HCT116 (cell line): Measurements from ENCODE around the gene PDE1A. TPM values are rescaled to one million over a fixed set of nuclear protein-coding genes. Genes with fewer than 3 reads are reported as not detected.

ENCODE experiments used
- ATAC-seq: fragments of 200-7000 bp; cut with Tn5 transposase; 2 replicates; pipeline ENCODE4 v1.9.1; 2020; ENCODE audit warnings: mild to moderate bottlenecking, moderate library complexity
- BruUV-seq: library from RNA; stranded (reverse); fragments of 400-500 nt; replicated peaks from 2 replicates; lab custom pipeline; 2021; lab: Mats Ljungman, UMichigan
- CTCF ChIA-PET: fragments of 300-600 bp; sonication (Branson Sonifier 250); formaldehyde crosslinking; loops from one replicate; lab custom pipeline; 2021; ENCODE audit warnings: antibody characterized with exemption; lab: Charles Lee
- POLR2A ChIA-PET: fragments of 300-600, 350-600 bp; sonication (Branson Sonifier 250); formaldehyde crosslinking; loops from one replicate; lab custom pipeline; 2021; ENCODE audit warnings: antibody characterized with exemption; lab: Charles Lee
- RAD21 ChIA-PET, 2 experiments: fragments of 300-600 bp; sonication (Branson Sonifier 250); formaldehyde crosslinking; loops; one replicate each; lab custom pipeline; 2023; ENCODE audit warnings: low total read pairs in 2 of 2; ENCODE audit not compliant: uncharacterized antibody in 2 of 2, unreplicated experiment in 2 of 2, low non-redundant PET in 1 of 2; lab: Charles Lee
- DNase-seq: peaks from one replicate; pipeline ENCODE4 v3.0.0-alpha.2; 2010; ENCODE audit warnings: low read depth, low spot score
- H2AFZ ChIP-seq: fragments of 200-600 bp; shearing (Covaris generic), sonication (generic); 2 replicates; pipeline ENCODE4 v1.6.1; 2017; ENCODE audit warnings: low read depth, mixed run types, mixed read lengths, antibody characterized with exemption, low read length; ENCODE audit not compliant: poor library complexity, severe bottlenecking
- H3K27ac ChIP-seq: 2 replicates; pipeline ENCODE4 v1.5.1; 2012; ENCODE audit warnings: low read depth, low read length
- H3K27me3 ChIP-seq: fragments of 200-600 bp; sonication (generic); 2 replicates; pipeline ENCODE4 v1.6.1; 2016; ENCODE audit warnings: mixed run types, low read length, mixed read lengths; ENCODE audit not compliant: insufficient read depth
- H3K36me3 ChIP-seq, 2 experiments: fragments of 200-500 bp in 1 of 2; fragments of 200-600 bp in 1 of 2; sonication (Bioruptor generic) in 1 of 2; sonication (generic) in 1 of 2; 2 replicates each; pipeline versions ENCODE4 v1.5.1 to v1.6.1; 2014 to 2016; ENCODE audit warnings: low read length in 2 of 2, inconsistent platforms in 1 of 2, mixed read lengths in 1 of 2, mixed run types in 1 of 2; ENCODE audit not compliant: insufficient read depth in 2 of 2, control insufficient read depth in 1 of 2
- H3K4me1 ChIP-seq, 2 experiments: fragments of 200-600 bp in 1 of 2; sonication (generic) in 1 of 2; 2 replicates each; pipeline versions ENCODE4 v1.5.1 to v1.6.1; 2012 to 2017; ENCODE audit warnings: low read length in 2 of 2, inconsistent platforms in 1 of 2, mild to moderate bottlenecking in 1 of 2, mixed read lengths in 1 of 2, mixed run types in 1 of 2, moderate library complexity in 1 of 2; ENCODE audit not compliant: insufficient read depth in 2 of 2, control insufficient read depth in 1 of 2
- H3K4me2 ChIP-seq: fragments of 200-600 bp; sonication (generic); 2 replicates; pipeline ENCODE4 v1.6.1; 2017; ENCODE audit warnings: mixed run types, low read length, mixed read lengths
- H3K4me3 ChIP-seq, 2 experiments: fragments of 200-600 bp in 1 of 2; sonication (generic) in 1 of 2; replicated peaks in 1 of 2; 2 replicates each; pipeline ENCODE4 v1.5.1; 2011 to 2016; ENCODE audit warnings: low read length in 2 of 2, control low read depth in 1 of 2, low read depth in 1 of 2, mild to moderate bottlenecking in 1 of 2, mixed read lengths in 1 of 2, mixed run types in 1 of 2
- H3K79me2 ChIP-seq: fragments of 200-600 bp; sonication (generic); 2 replicates; pipeline ENCODE4 v1.6.1; 2017; ENCODE audit warnings: mild to moderate bottlenecking, mixed run types, low read length, moderate library complexity, mixed read lengths; ENCODE audit not compliant: insufficient read depth
- H3K9ac ChIP-seq: fragments of 200-600 bp; sonication (generic); 2 replicates; pipeline ENCODE4 v1.6.1; 2016; ENCODE audit warnings: low read length, mixed read lengths
- H3K9me2 ChIP-seq: fragments of 200-600 bp; sonication (generic), shearing (Covaris generic); 2 replicates; pipeline ENCODE4 v1.6.1; 2017; ENCODE audit warnings: mixed run types, mild to moderate bottlenecking, moderate library complexity; ENCODE audit not compliant: insufficient read depth
- H3K9me3 ChIP-seq, 2 experiments: fragments of 200-500 bp in 1 of 2; fragments of 200-600 bp in 1 of 2; sonication (Bioruptor generic) in 1 of 2; sonication (generic) in 1 of 2; 2 replicates each; pipeline ENCODE4 v1.6.1; 2014 to 2017; ENCODE audit warnings: low read length in 2 of 2, mixed read lengths in 2 of 2, inconsistent platforms in 1 of 2, low read depth in 1 of 2, mild to moderate bottlenecking in 1 of 2, mixed run types in 1 of 2, moderate library complexity in 1 of 2; ENCODE audit not compliant: control insufficient read depth in 1 of 2, insufficient read depth in 1 of 2
- H4K20me1 ChIP-seq: fragments of 200-600 bp; sonication (generic), shearing (Covaris generic); 2 replicates; pipeline ENCODE4 v1.6.1; 2017; ENCODE audit warnings: mixed run types, mild to moderate bottlenecking, moderate library complexity; ENCODE audit not compliant: insufficient read depth
- POLR2AphosphoS5 ChIP-seq: IDR thresholded peaks from 2 replicates; pipeline ENCODE4 v1.6.1; 2011; ENCODE audit warnings: mild to moderate bottlenecking, low read depth, low read length, moderate library complexity
- ZFX ChIP-seq: fragments of 450-650 bp; IDR thresholded peaks from 2 replicates; pipeline ENCODE4 v1.6.1; 2017
- intact Hi-C: fragments of 100-400 bp; cut with micrococcal nuclease; formaldehyde crosslinking; loops from 2 replicates; pipeline ENCODE4 v1.10.0; 2022
- total RNA-seq: library from RNA; stranded (reverse); gene quantifications from one replicate; pipeline ENCODE4 v1.2.1, GENCODE V29; 2021; ENCODE audit not compliant: unreplicated experiment
- TF ChIP-seq, protein P1 (sequence below), 3 experiments: fragments of 200-600 bp in 1 of 3; sonication (generic) in 1 of 3; IDR thresholded peaks in 2 of 3; conservative IDR thresholded peaks in 1 of 3; 2 replicates each; pipeline ENCODE4 v1.5.1; 2012 to 2017; ENCODE audit warnings: low read depth in 2 of 3, low read length in 2 of 3, antibody characterized with exemption in 1 of 3, borderline replicate concordance in 1 of 3, control low read depth in 1 of 3, mild to moderate bottlenecking in 1 of 3, mixed read lengths in 1 of 3, mixed run types in 1 of 3, moderate library complexity in 1 of 3; ENCODE audit not compliant: insufficient read depth in 1 of 3

The PDE1A gene
- total RNA-seq, 1 experiment from 2014 or later, result 0.12 TPM

DNA sequence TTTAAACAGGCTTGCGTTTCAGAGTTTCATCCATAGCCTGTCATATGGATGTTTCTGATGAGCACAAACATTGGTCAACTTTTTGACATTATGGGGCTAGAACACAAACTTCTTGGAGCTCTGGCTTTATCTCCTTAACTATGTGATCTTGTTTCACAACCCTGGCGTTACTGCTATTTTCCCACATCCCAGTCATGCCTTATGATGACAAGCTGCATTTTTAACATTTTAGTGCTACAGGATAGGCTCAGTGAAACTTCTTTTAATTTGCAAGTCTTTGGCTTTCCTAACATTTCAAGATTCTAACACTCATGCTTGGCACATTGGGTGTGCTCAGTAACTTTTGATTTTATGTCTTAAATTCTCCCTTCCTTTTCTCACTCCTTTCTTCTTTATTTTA is 21.0 kb upstream of the PDE1A start (continued):
- TF ChIP-seq, protein P1, sequence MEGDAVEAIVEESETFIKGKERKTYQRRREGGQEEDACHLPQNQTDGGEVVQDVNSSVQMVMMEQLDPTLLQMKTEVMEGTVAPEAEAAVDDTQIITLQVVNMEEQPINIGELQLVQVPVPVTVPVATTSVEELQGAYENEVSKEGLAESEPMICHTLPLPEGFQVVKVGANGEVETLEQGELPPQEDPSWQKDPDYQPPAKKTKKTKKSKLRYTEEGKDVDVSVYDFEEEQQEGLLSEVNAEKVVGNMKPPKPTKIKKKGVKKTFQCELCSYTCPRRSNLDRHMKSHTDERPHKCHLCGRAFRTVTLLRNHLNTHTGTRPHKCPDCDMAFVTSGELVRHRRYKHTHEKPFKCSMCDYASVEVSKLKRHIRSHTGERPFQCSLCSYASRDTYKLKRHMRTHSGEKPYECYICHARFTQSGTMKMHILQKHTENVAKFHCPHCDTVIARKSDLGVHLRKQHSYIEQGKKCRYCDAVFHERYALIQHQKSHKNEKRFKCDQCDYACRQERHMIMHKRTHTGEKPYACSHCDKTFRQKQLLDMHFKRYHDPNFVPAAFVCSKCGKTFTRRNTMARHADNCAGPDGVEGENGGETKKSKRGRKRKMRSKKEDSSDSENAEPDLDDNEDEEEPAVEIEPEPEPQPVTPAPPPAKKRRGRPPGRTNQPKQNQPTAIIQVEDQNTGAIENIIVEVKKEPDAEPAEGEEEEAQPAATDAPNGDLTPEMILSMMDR (IDR thresholded peaks at IDR 0.05 in 2 of 3, conservative IDR thresholded peaks at IDR 0.05 in 1 of 3; ENCODE audit: borderline replicate concordance in 1 of 3, insufficient read depth in 1 of 3, low read depth in 2 of 3, low read length in 2 of 3), result no peak

DNA sequence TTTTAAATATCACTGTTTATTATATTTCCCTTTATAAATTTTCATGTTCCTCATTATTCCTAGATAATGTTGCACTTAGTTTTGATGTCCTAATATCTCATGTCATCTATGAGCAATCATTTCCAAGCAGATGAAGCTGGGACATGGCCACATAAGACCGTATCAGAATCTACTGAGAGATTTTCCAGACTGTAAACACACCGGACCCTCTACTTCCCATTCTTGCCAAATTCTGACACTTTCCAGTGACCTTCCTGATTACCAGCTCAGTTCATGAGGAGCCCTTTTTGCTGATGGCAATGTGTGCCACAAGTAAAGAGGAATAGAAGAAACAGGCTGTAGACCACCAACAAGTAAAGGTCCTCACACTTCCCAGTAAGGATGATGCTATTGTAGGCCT is 20.3 kb upstream of the PDE1A start:
- ChIA-PET CTCF (no interaction called here), RAD21 (no interaction called here), POLR2A (no interaction called here)
- H3K4me3 ChIP-seq, result no peak overlapping the region
- H3K9ac ChIP-seq, result no peak overlapping the region
- no TSS peak for BruUV-seq
- H3K79me2 ChIP-seq, result no peaks in the 10 kb centered on the region
- ATAC-seq, result no peak
- H3K27me3 ChIP-seq, result no peaks in the 10 kb centered on the region
- H4K20me1 ChIP-seq, result no peaks in the 10 kb centered on the region
- no peaks in the 10 kb centered on the region for H3K4me1 ChIP-seq
- H3K4me2 ChIP-seq, result no peak overlapping the region
- H3K9me2 ChIP-seq, result no peaks in the 10 kb centered on the region
- H3K27ac ChIP-seq, result no peak overlapping the region
- no peak for TF ChIP-seq ZFX
- TF ChIP-seq POLR2AphosphoS5, result no peak
- TF ChIP-seq, protein P1 (IDR thresholded peaks at IDR 0.05 in 2 of 3, conservative IDR thresholded peaks at IDR 0.05 in 1 of 3; ENCODE audit: borderline replicate concordance in 1 of 3, insufficient read depth in 1 of 3, low read depth in 2 of 3, low read length in 2 of 3), result no peak
- intact Hi-C loops, result no loop called here
- no peak for DNase-seq
- no peaks in the 10 kb centered on the region for H3K36me3 ChIP-seq
- H3K9me3 ChIP-seq, result no peaks in the 10 kb centered on the region
- H2AFZ ChIP-seq, result no peak overlapping the region
